H9 (cell line): ENCODE measurements around the gene PRPF4. TPM values are rescaled to one million over a fixed set of nuclear protein-coding genes. Genes with fewer than 3 reads are reported as not detected.
A peak's percentile ranks its signal among the peaks of the same experiment; 100 is the strongest.

Experiments used
- DNase-seq: peaks from one replicate; pipeline ENCODE4 v3.0.0-alpha.2; 2017
- H2AFZ ChIP-seq: one replicate; pipeline ENCODE4 v1.6.1; 2013; ENCODE audit warnings: mild to moderate bottlenecking, low read length, control low read depth, moderate library complexity
- H2AK5ac ChIP-seq: 2 replicates; pipeline ENCODE4 v1.6.1; 2013; ENCODE audit warnings: low read length, control low read depth, mixed read lengths; ENCODE audit not compliant: insufficient read length
- H2BK120ac ChIP-seq: one replicate; pipeline ENCODE4 v1.6.1; 2013; ENCODE audit warnings: low read depth, mild to moderate bottlenecking, low read length, control low read depth, inconsistent platforms; ENCODE audit not compliant: poor library complexity, severe bottlenecking
- H2BK12ac ChIP-seq: 2 replicates; pipeline ENCODE4 v1.6.1; 2013; ENCODE audit warnings: low read length, control low read depth, mixed read lengths, low read depth; ENCODE audit not compliant: insufficient read length
- H2BK15ac ChIP-seq: 2 replicates; pipeline ENCODE4 v1.6.1; 2013; ENCODE audit warnings: low read depth, low read length, control low read depth
- H2BK20ac ChIP-seq: one replicate; pipeline ENCODE4 v1.6.1; 2013; ENCODE audit warnings: low read depth, mild to moderate bottlenecking, low read length, control low read depth, inconsistent platforms; ENCODE audit not compliant: poor library complexity, severe bottlenecking
- H2BK5ac ChIP-seq: 2 replicates; pipeline ENCODE4 v1.6.1; 2013; ENCODE audit warnings: low read length, control low read depth, mixed read lengths; ENCODE audit not compliant: insufficient read length
- H3K14ac ChIP-seq: 2 replicates; pipeline ENCODE4 v1.6.1; 2013; ENCODE audit warnings: low read length, control low read depth; ENCODE audit not compliant: insufficient read depth
- H3K18ac ChIP-seq: 2 replicates; pipeline ENCODE4 v1.6.1; 2013; ENCODE audit warnings: low read depth, mild to moderate bottlenecking, mixed read lengths, low read length, control low read depth; ENCODE audit not compliant: insufficient read length
- H3K23ac ChIP-seq: 2 replicates; pipeline ENCODE4 v1.6.1; 2013; ENCODE audit warnings: low read length, control low read depth, mixed read lengths, low read depth; ENCODE audit not compliant: insufficient read length
- H3K23me2 ChIP-seq: 2 replicates; pipeline ENCODE4 v1.6.1; 2013; ENCODE audit warnings: low read depth, mild to moderate bottlenecking, mixed read lengths, low read length, control low read depth; ENCODE audit not compliant: insufficient read length, poor library complexity, severe bottlenecking
- H3K27ac ChIP-seq: 2 replicates; pipeline ENCODE4 v1.5.1; 2013; ENCODE audit warnings: low read length, control low read depth, mixed read lengths, low read depth; ENCODE audit not compliant: insufficient read length
- H3K27me3 ChIP-seq: 2 replicates; pipeline ENCODE4 v1.6.1; 2013; ENCODE audit warnings: low read length, control low read depth, inconsistent platforms; ENCODE audit not compliant: insufficient read depth
- H3K4ac ChIP-seq: 2 replicates; pipeline ENCODE4 v1.6.1; 2013; ENCODE audit warnings: low read depth, mild to moderate bottlenecking, control low read depth, inconsistent platforms, low read length, moderate library complexity
- H3K4me1 ChIP-seq: 2 replicates; pipeline ENCODE4 v1.6.1; 2013; ENCODE audit warnings: low read length, control low read depth, inconsistent platforms; ENCODE audit not compliant: insufficient read depth
- H3K4me2 ChIP-seq: 2 replicates; pipeline ENCODE4 v1.6.1; 2013; ENCODE audit warnings: low read length, control low read depth, mixed read lengths; ENCODE audit not compliant: insufficient read length, insufficient read depth
- H3K56ac ChIP-seq: 2 replicates; pipeline ENCODE4 v1.6.1; 2013; ENCODE audit warnings: low read depth, mild to moderate bottlenecking, mixed read lengths, low read length, control low read depth; ENCODE audit not compliant: insufficient read length
- H3K79me1 ChIP-seq: 2 replicates; pipeline ENCODE4 v1.6.1; 2013; ENCODE audit warnings: low read depth, mild to moderate bottlenecking, moderate library complexity, low read length, control low read depth, inconsistent platforms; ENCODE audit not compliant: insufficient read depth, poor library complexity, severe bottlenecking
- H3K79me2 ChIP-seq: 2 replicates; pipeline ENCODE4 v1.6.1; 2013; ENCODE audit warnings: low read length, control low read depth, inconsistent platforms; ENCODE audit not compliant: insufficient read depth
- H3K9ac ChIP-seq: 2 replicates; pipeline ENCODE4 v1.6.1; 2013; ENCODE audit warnings: low read length, control low read depth, mixed read lengths; ENCODE audit not compliant: insufficient read length; ENCODE audit errors: extremely low read depth
- H3K9me3 ChIP-seq: one replicate; pipeline ENCODE4 v1.6.1; 2013; ENCODE audit warnings: low read depth, low read length, inconsistent platforms; ENCODE audit not compliant: control insufficient read depth
- H3T11ph ChIP-seq: one replicate; pipeline ENCODE4 v1.6.1; 2013; ENCODE audit warnings: mild to moderate bottlenecking, low read length, control low read depth, inconsistent platforms
- H4K20me1 ChIP-seq: one replicate; pipeline ENCODE4 v1.6.1; 2013; ENCODE audit not compliant: control insufficient read depth, insufficient read length, insufficient read depth
- H4K5ac ChIP-seq: 2 replicates; pipeline ENCODE4 v1.6.1; 2013; ENCODE audit warnings: low read depth, mild to moderate bottlenecking, mixed read lengths, low read length, control low read depth; ENCODE audit not compliant: insufficient read length
- H4K8ac ChIP-seq: replicated peaks from 2 replicates; pipeline ENCODE4 v1.6.1; 2013; ENCODE audit warnings: low read length, control low read depth, mixed read lengths, low read depth; ENCODE audit not compliant: insufficient read length
- H4K91ac ChIP-seq: 2 replicates; pipeline ENCODE4 v1.6.1; 2013; ENCODE audit warnings: low read depth, mild to moderate bottlenecking, moderate library complexity, mixed read lengths, low read length, control low read depth; ENCODE audit not compliant: insufficient read length
- H3K27ac Mint-ChIP-seq, 3 experiments: 2 replicates in 2 of 3; 3 replicates in 1 of 3; pipeline ENCODE4 v1.8.0; 2020 to 2021; ENCODE audit warnings: mixed read lengths in 3 of 3, mild to moderate bottlenecking in 1 of 3, moderate library complexity in 1 of 3
- H3K27me3 Mint-ChIP-seq: 2 replicates; pipeline ENCODE4 v1.8.0; 2021; ENCODE audit warnings: low read depth, mild to moderate bottlenecking, moderate library complexity, mixed read lengths
- H3K36me3 Mint-ChIP-seq, 3 experiments: 2 replicates in 2 of 3; 3 replicates in 1 of 3; pipeline ENCODE4 v1.8.0; 2020 to 2021; ENCODE audit warnings: low read depth in 3 of 3, mixed read lengths in 3 of 3; ENCODE audit not compliant: insufficient read depth in 1 of 3
- H3K4me1 Mint-ChIP-seq, 2 experiments: 2 replicates each; pipeline ENCODE4 v1.8.0; 2020; ENCODE audit warnings: mixed read lengths in 2 of 2
- H3K4me3 Mint-ChIP-seq, 2 experiments: 2 replicates in 1 of 2; 3 replicates in 1 of 2; pipeline ENCODE4 v1.8.0; 2020 to 2021; ENCODE audit warnings: mild to moderate bottlenecking in 2 of 2, mixed read lengths in 2 of 2, moderate library complexity in 1 of 2
- H3K9me3 Mint-ChIP-seq, 2 experiments: 2 replicates in 1 of 2; 3 replicates in 1 of 2; pipeline ENCODE4 v1.8.0; 2020; ENCODE audit warnings: mild to moderate bottlenecking in 2 of 2, mixed read lengths in 2 of 2, moderate library complexity in 1 of 2
- CTCF ChIP-seq: fragments of 200-600 bp; sonication (generic); conservative IDR thresholded peaks from 3 replicates; pipeline ENCODE4 v1.8.0; 2021; ENCODE audit warnings: antibody characterized with exemption, mild to moderate bottlenecking
- WGBS: extraction: QIAGEN DNeasy Blood & Tissue Kit; methylation state at CpG from one replicate; pipeline ENCODE4 v1.1.7; 2013; ENCODE audit warnings: missing lambda C conversion rate, low lambda C conversion rate, mixed read lengths; ENCODE audit not compliant: insufficient read length; ENCODE audit errors: extremely low coverage; 5-methylcytosine and 5-hydroxymethylcytosine counted together
- total RNA-seq: library from RNA; stranded (reverse); gene quantifications from 2 replicates; pipeline ENCODE4 v1.2.1, GENCODE V29; 2021

The PRPF4 gene
- total RNA-seq, 1 experiment from 2014 or later: 49.8 TPM

- peaks cover 0 to 2% (median 0%) of the 10 kb centered on the region in 3 experiments; a peak in 2 of 7 replicates for H3K36me3 Mint-ChIP-seq
- no CpG with 5 or more reads among the region's 8 CpGs for WGBS
Measured at GRCh38 chr9:113298311-113298710, 22.9 kb downstream of the PRPF4 start.

More at GRCh38 chr9:113298311-113298710, 22.9 kb downstream of the PRPF4 start:
- Histone ChIP-seq H3K4me2 (no peak overlapping the region), H4K5ac (no peak overlapping the region), H4K91ac (no peak overlapping the region), H3K4me1 (no peaks in the 10 kb centered on the region), H3K9me3 (no peaks in the 10 kb centered on the region), H3K79me2 (no peaks in the 10 kb centered on the region), H3K9ac (no peak overlapping the region), H2AFZ (no peak overlapping the region), H2BK20ac (no peak overlapping the region), H3K56ac (no peak overlapping the region), H3K27me3 (no peaks in the 10 kb centered on the region), H3K23me2 (no peaks in the 10 kb centered on the region), H3T11ph (no peak overlapping the region), H2BK12ac (no peak overlapping the region), H2AK5ac (no peak overlapping the region), H3K4ac (no peak overlapping the region), H3K14ac (no peak overlapping the region), H2BK5ac (no peak overlapping the region), H2BK120ac (no peak overlapping the region), H4K20me1 (no peaks in the 10 kb centered on the region), H2BK15ac (no peak overlapping the region), H3K79me1 (no peaks in the 10 kb centered on the region), H4K8ac (no peak overlapping the region), H3K23ac (no peak overlapping the region), H3K27ac (no peak overlapping the region), H3K18ac (no peak overlapping the region)
- no peaks in the 10 kb centered on the region for H3K9me3 Mint-ChIP-seq
- H3K27me3 Mint-ChIP-seq: no peaks in the 10 kb centered on the region; the same call in none of the 2 replicates
- H3K27ac Mint-ChIP-seq: peak overlapping the region in 1 of 3 experiments; percentile 59; a peak in 1 of 7 replicates
- TF ChIP-seq CTCF: no peak
- no peak overlapping the region for H3K4me3 Mint-ChIP-seq
- H3K4me1 Mint-ChIP-seq: peaks cover 11 to 14% of the 10 kb centered on the region in 2 experiments
- no peak for DNase-seq
